ENCODE results near the gene CARS2.
"Not testable (repeated sequence)": the region's sequence is repeated elsewhere in the genome, so short reads cannot be mapped to it uniquely, and the experiment has no call there.

CARS2 gene

DNA sequence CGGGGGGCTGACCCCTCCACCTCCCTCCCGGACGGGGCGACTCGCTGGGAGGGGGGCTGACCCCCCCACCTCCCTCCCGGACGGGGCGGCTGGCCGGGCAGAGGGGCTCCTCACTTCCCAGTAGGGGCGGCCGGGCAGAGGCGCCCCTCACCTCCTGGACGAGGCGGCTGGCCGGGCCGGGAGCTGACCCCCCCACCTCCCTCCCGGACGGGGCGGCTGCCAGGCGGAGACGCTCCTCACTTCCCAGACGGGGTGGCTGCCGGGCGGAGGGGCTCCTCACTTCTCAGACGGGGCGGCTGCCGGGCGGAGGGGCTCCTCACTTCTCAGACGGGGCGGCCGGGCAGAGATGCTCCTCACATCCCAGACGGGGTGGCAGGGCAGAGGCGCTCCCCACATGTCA, 99.6 kb downstream of the CARS2 start:
- H2BK12ac ChIP-seq (ENCODE audit: low read length); H4K12ac ChIP-seq (ENCODE audit: low read depth, low read length); H3K9me3 ChIP-seq (ENCODE audit: insufficient read depth, low read depth, low read length); H3K79me1 ChIP-seq (ENCODE audit: low read length); H3K4me3 ChIP-seq (ENCODE audit: low read depth, low read length); H3K4ac ChIP-seq (ENCODE audit: low read depth, low read length); H4K91ac ChIP-seq (ENCODE audit: low read depth, low read length); H3K9ac ChIP-seq (ENCODE audit: low read length); H2BK5ac ChIP-seq (ENCODE audit: low read depth, low read length, poor library complexity); H4K8ac ChIP-seq (ENCODE audit: low read depth, low read length); H3K18ac ChIP-seq (ENCODE audit: low read length); H2AK5ac ChIP-seq (ENCODE audit: low read length); H3K14ac ChIP-seq (ENCODE audit: low read length); H2AFZ ChIP-seq (ENCODE audit: insufficient read depth, low read length, poor library complexity); H3K79me2 ChIP-seq (ENCODE audit: control insufficient read depth, insufficient read depth, low read length, poor library complexity); H3K27ac ChIP-seq (ENCODE audit: low read depth, low read length); H3K27me3 ChIP-seq (ENCODE audit: insufficient read depth, low read length); H3K4me2 ChIP-seq (ENCODE audit: low read length); DNase-seq; H3K36me3 ChIP-seq (ENCODE audit: control insufficient read depth in 1 of 2, insufficient read depth in 2 of 2, low read length in 2 of 2); H2BK120ac ChIP-seq (ENCODE audit: insufficient read depth, low read length, poor library complexity); H3K23ac ChIP-seq (ENCODE audit: low read length): not testable (repeated sequence)
- no CpG with 5 or more reads among the region's 33 CpGs for WGBS (ENCODE audit: extremely low coverage, insufficient coverage, insufficient read length)
- peaks cover 9 to 16% of the 10 kb centered on the region in 2 experiments for H3K4me1 ChIP-seq (ENCODE audit: control insufficient read depth in 1 of 2, insufficient read depth in 2 of 2, low read length in 2 of 2)

DNA sequence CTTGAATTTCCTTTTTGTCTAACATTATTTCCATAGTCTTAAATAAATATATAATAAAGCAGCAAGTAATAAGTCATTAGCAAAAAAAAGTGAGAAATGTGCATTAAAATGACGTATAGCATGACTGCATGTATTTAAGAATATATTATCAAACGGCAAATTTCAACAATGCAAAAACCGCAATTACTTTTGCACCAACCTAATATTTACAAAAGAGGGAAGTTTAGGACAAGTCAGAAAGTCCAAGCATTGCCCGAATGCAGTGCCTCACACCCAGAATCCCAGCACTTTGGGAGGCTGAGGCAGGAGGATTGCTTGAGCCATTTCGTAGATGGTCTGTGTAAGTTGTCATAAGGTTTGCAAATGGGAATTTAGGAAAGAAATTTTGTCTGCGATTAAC, 100.8 kb downstream of the CARS2 start:
- Histone ChIP-seq H3K14ac (ENCODE audit: low read length) (no peak overlapping the region), H3K9ac (ENCODE audit: low read length) (no peak overlapping the region), H3K18ac (ENCODE audit: low read length) (no peak overlapping the region), H4K91ac (ENCODE audit: low read depth, low read length) (no peak overlapping the region), H3K36me3 (ENCODE audit: control insufficient read depth in 1 of 2, insufficient read depth in 2 of 2, low read length in 2 of 2) (peaks cover 0 to 2% of the 10 kb centered on the region in 2 experiments), H2BK120ac (ENCODE audit: insufficient read depth, low read length, poor library complexity) (no peak overlapping the region), H3K27me3 (ENCODE audit: insufficient read depth, low read length) (no peaks in the 10 kb centered on the region), H3K4me2 (ENCODE audit: low read length) (no peak overlapping the region), H4K12ac (ENCODE audit: low read depth, low read length) (no peak overlapping the region), H3K23ac (ENCODE audit: low read length) (no peak overlapping the region), H3K27ac (ENCODE audit: low read depth, low read length) (no peak overlapping the region), H3K9me3 (ENCODE audit: insufficient read depth, low read depth, low read length) (no peaks in the 10 kb centered on the region), H2BK5ac (ENCODE audit: low read depth, low read length, poor library complexity) (no peak overlapping the region), H4K8ac (ENCODE audit: low read depth, low read length) (no peak overlapping the region), H2AK5ac (ENCODE audit: low read length) (no peak overlapping the region), H2BK12ac (ENCODE audit: low read length) (no peak overlapping the region), H3K4ac (ENCODE audit: low read depth, low read length) (no peak overlapping the region), H2AFZ (ENCODE audit: insufficient read depth, low read length, poor library complexity) (no peak overlapping the region), H3K4me1 (ENCODE audit: control insufficient read depth in 1 of 2, insufficient read depth in 2 of 2, low read length in 2 of 2) (peaks cover 9 to 18% of the 10 kb centered on the region in 2 experiments), H3K79me2 (ENCODE audit: control insufficient read depth, insufficient read depth, low read length, poor library complexity) (no peaks in the 10 kb centered on the region), H3K4me3 (ENCODE audit: low read depth, low read length) (no peak overlapping the region), H3K79me1 (ENCODE audit: low read length) (peaks cover 6% of the 10 kb centered on the region)
- whole genome bisulfite sequencing (ENCODE audit: extremely low coverage, insufficient coverage, insufficient read length): no CpG with 5 or more reads among the region's 6 CpGs
- no peak for DNase-seq

DNA sequence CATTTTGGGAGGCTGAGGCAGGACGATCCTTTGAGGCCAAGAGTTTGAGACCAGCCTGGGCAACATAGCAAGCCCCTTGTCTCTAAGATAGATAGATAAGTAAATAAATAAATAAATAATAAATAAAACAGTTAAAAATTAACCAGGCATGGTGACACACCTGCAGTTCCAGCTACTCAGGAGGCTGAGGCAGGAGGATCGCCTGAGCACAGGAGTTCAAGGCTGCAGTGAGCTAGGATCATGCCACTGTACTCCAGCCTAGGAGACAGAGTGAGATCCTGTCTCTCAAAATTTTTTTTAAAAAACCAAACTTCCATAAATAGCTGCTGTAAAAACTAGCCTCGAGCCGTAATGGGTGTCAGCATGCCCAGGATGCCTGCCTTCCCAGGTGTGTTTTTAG, 104.9 kb downstream of the CARS2 start:
- no peak overlapping the region for H3K18ac ChIP-seq (ENCODE audit: low read length)
- H3K36me3 ChIP-seq (ENCODE audit: control insufficient read depth in 1 of 2, insufficient read depth in 2 of 2, low read length in 2 of 2): no peaks in the 10 kb centered on the region
- H2AFZ ChIP-seq (ENCODE audit: insufficient read depth, low read length, poor library complexity): no peak overlapping the region
- peak overlapping the region; percentile 6 for H2BK12ac ChIP-seq (ENCODE audit: low read length)
- peak overlapping the region; percentile 51 for H3K27ac ChIP-seq (ENCODE audit: low read depth, low read length)
- H3K4me1 ChIP-seq (ENCODE audit: control insufficient read depth in 1 of 2, insufficient read depth in 2 of 2, low read length in 2 of 2): peaks cover 26 to 32% of the 10 kb centered on the region in 2 experiments
- no peak overlapping the region for H3K4ac ChIP-seq (ENCODE audit: low read depth, low read length)
- H3K9ac ChIP-seq (ENCODE audit: low read length): no peak overlapping the region
- H3K79me2 ChIP-seq (ENCODE audit: control insufficient read depth, insufficient read depth, low read length, poor library complexity): peaks cover 2% of the 10 kb centered on the region
- no peak overlapping the region for H4K12ac ChIP-seq (ENCODE audit: low read depth, low read length)
- peaks cover 21% of the 10 kb centered on the region for H3K79me1 ChIP-seq (ENCODE audit: low read length)
- no peaks in the 10 kb centered on the region for H3K27me3 ChIP-seq (ENCODE audit: insufficient read depth, low read length)
- H2AK5ac ChIP-seq (ENCODE audit: low read length): no peak overlapping the region
- no peaks in the 10 kb centered on the region for H3K9me3 ChIP-seq (ENCODE audit: insufficient read depth, low read depth, low read length)
- no CpG with 5 or more reads among the region's 4 CpGs for WGBS (ENCODE audit: extremely low coverage, insufficient coverage, insufficient read length)
- H3K4me3 ChIP-seq (ENCODE audit: low read depth, low read length): no peak overlapping the region
- peak overlapping the region; percentile 6 for H3K14ac ChIP-seq (ENCODE audit: low read length)
- H3K4me2 ChIP-seq (ENCODE audit: low read length): no peak overlapping the region
- no peak overlapping the region for H3K23ac ChIP-seq (ENCODE audit: low read length)
- DNase-seq: no peak
- peak overlapping the region; percentile 22 for H4K8ac ChIP-seq (ENCODE audit: low read depth, low read length)
- H4K91ac ChIP-seq (ENCODE audit: low read depth, low read length): no peak overlapping the region
- peak overlapping the region; percentile 81 for H2BK120ac ChIP-seq (ENCODE audit: insufficient read depth, low read length, poor library complexity)
- peak overlapping the region; percentile 8 for H2BK5ac ChIP-seq (ENCODE audit: low read depth, low read length, poor library complexity)

DNA sequence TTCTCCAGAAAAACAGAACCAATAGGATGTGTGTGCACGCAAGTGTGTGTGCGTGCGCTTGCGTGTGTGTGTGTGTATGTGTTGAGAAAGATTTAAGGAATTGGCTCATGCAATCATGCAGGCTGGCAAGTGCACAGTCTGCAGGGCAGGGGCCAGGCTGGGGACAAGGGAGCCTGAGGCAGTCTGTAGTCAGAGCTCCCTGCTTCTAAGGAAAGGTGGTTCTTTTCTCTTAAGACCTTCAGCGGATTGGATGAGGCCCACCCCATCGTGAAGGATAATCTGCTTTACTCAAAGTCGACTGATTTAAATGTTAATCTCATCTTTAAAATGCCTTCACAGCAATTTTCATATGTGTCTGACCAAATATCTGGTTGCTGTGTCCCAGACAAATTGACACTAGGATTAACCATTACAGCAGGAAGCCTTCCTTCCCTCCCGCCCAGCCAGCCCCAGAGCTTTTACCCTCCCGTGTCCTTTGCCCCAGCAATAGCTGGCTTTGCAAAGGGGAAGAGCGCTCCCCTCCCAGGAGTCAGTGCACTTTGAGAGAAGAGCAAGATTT, 105.6 kb downstream of the CARS2 start:
- Histone ChIP-seq H3K27me3 (ENCODE audit: insufficient read depth, low read length) (no peaks in the 10 kb centered on the region), H4K8ac (ENCODE audit: low read depth, low read length) (no peak overlapping the region), H3K9me3 (ENCODE audit: insufficient read depth, low read depth, low read length) (no peaks in the 10 kb centered on the region), H2BK5ac (ENCODE audit: low read depth, low read length, poor library complexity) (no peak overlapping the region), H3K4ac (ENCODE audit: low read depth, low read length) (no peak overlapping the region), H3K36me3 (ENCODE audit: control insufficient read depth in 1 of 2, insufficient read depth in 2 of 2, low read length in 2 of 2) (no peaks in the 10 kb centered on the region), H3K4me1 (ENCODE audit: control insufficient read depth in 1 of 2, insufficient read depth in 2 of 2, low read length in 2 of 2) (peaks cover 26 to 32% of the 10 kb centered on the region in 2 experiments), H2BK12ac (ENCODE audit: low read length) (no peak overlapping the region), H3K23ac (ENCODE audit: low read length) (no peak overlapping the region), H3K27ac (ENCODE audit: low read depth, low read length) (peak overlapping the region; percentile 51), H3K79me2 (ENCODE audit: control insufficient read depth, insufficient read depth, low read length, poor library complexity) (peaks cover 2% of the 10 kb centered on the region), H3K14ac (ENCODE audit: low read length) (no peak overlapping the region), H2BK120ac (ENCODE audit: insufficient read depth, low read length, poor library complexity) (no peak overlapping the region), H3K4me3 (ENCODE audit: low read depth, low read length) (no peak overlapping the region), H2AK5ac (ENCODE audit: low read length) (no peak overlapping the region), H3K4me2 (ENCODE audit: low read length) (peak overlapping the region; percentile 29), H3K79me1 (ENCODE audit: low read length) (peaks cover 21% of the 10 kb centered on the region), H4K91ac (ENCODE audit: low read depth, low read length) (no peak overlapping the region), H2AFZ (ENCODE audit: insufficient read depth, low read length, poor library complexity) (no peak overlapping the region), H4K12ac (ENCODE audit: low read depth, low read length) (no peak overlapping the region), H3K9ac (ENCODE audit: low read length) (no peak overlapping the region), H3K18ac (ENCODE audit: low read length) (no peak overlapping the region)
- no CpG with 5 or more reads among the region's 10 CpGs for WGBS (ENCODE audit: extremely low coverage, insufficient coverage, insufficient read length)
- DNase-seq: peak; percentile 86 to 89

Data from trophoblast cell (in vitro differentiated cells and primary cell).